ENCODE data around the gene GGA3. TPM values are rescaled to one million over a fixed set of nuclear protein-coding genes. Genes with fewer than 3 reads are reported as not detected.
A peak's percentile ranks its signal among the peaks of the same experiment; 100 is the strongest.

The GGA3 gene
- total and polyA plus RNA-seq, 10 of the 15 experiments (the other 5 are each of a cell fraction or from before 2014, with no cell fraction given): 7.0 to 57.5 (median 34.0) TPM

DNA sequence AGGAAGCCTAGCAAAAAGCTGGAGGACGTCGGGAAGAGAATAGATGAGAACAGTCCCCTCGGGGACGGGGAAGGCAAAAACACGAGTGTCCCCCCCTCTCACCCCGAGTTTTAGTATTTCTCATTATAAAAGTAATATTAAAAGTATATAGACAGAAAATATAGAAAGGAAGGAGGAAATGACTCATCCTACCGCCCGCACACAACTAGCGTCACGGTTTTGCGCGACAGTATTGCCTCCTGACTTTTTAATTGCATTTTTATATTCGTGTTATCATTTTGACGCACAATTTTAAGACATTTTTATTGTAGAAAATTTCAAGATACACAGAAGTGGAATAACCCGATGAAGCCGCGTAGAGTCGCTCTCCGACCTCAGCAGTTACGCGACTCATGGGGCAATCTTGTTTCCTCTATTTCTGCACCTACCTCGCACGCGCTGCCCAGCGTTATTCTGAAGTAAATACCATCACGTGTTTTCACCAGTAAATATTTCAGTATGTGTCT, 28.5 kb upstream of the GGA3 start (continued):
- TF ChIP-seq E2F8 (IDR thresholded peaks at IDR 0.05; ENCODE audit: low read depth, partially characterized antibody): peak; percentile 61
- TF ChIP-seq POLR2AphosphoS5 (IDR thresholded peaks at IDR 0.05; ENCODE audit: low read length): no peak
- peak; percentile 77 to 83; a peak in 3 of 4 replicates for TF ChIP-seq BHLHE40 (IDR thresholded peaks at IDR 0.05; ENCODE audit: borderline replicate concordance in 1 of 2, low read depth in 2 of 2, low read length in 1 of 2)
- TF ChIP-seq RCOR1 (conservative IDR thresholded peaks at IDR 0.05; ENCODE audit: low read depth, low read length): no peak
- peak; percentile 57 to 76 (median 64); a peak in 5 of 6 replicates for TF ChIP-seq CTCF (IDR thresholded peaks at IDR 0.05 in 2 of 3, conservative IDR thresholded peaks at IDR 0.05 in 1 of 3; ENCODE audit: control insufficient read depth in 2 of 3, extremely low read depth in 1 of 3, insufficient read depth in 1 of 3, low read depth in 3 of 3, low read length in 3 of 3)
- TF ChIP-seq MXI1 (IDR thresholded peaks at IDR 0.05; ENCODE audit: low read depth, low read length): 0 out of 2 replicates have a peak, but pooled peaks have one; percentile 66
- TF ChIP-seq, protein P1, sequence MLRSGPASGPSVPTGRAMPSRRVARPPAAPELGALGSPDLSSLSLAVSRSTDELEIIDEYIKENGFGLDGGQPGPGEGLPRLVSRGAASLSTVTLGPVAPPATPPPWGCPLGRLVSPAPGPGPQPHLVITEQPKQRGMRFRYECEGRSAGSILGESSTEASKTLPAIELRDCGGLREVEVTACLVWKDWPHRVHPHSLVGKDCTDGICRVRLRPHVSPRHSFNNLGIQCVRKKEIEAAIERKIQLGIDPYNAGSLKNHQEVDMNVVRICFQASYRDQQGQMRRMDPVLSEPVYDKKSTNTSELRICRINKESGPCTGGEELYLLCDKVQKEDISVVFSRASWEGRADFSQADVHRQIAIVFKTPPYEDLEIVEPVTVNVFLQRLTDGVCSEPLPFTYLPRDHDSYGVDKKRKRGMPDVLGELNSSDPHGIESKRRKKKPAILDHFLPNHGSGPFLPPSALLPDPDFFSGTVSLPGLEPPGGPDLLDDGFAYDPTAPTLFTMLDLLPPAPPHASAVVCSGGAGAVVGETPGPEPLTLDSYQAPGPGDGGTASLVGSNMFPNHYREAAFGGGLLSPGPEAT (IDR thresholded peaks at IDR 0.05; ENCODE audit: low read depth): peak; percentile 47; the same call in 1 of the 2 replicates
- peak; percentile 19; the same call in 1 of the 2 replicates for TF ChIP-seq RUNX3 (IDR thresholded peaks at IDR 0.05; ENCODE audit: low read length)
- peak; percentile 24; the same call in 1 of the 2 replicates for TF ChIP-seq NR2F1 (conservative IDR thresholded peaks at IDR 0.05)
- TF ChIP-seq, protein P2, sequence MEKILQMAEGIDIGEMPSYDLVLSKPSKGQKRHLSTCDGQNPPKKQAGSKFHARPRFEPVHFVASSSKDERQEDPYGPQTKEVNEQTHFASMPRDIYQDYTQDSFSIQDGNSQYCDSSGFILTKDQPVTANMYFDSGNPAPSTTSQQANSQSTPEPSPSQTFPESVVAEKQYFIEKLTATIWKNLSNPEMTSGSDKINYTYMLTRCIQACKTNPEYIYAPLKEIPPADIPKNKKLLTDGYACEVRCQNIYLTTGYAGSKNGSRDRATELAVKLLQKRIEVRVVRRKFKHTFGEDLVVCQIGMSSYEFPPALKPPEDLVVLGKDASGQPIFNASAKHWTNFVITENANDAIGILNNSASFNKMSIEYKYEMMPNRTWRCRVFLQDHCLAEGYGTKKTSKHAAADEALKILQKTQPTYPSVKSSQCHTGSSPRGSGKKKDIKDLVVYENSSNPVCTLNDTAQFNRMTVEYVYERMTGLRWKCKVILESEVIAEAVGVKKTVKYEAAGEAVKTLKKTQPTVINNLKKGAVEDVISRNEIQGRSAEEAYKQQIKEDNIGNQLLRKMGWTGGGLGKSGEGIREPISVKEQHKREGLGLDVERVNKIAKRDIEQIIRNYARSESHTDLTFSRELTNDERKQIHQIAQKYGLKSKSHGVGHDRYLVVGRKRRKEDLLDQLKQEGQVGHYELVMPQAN (conservative IDR thresholded peaks at IDR 0.05): 0 out of 2 replicates have a peak, but pooled peaks have one; percentile 4
- TF ChIP-seq IKZF2 (IDR thresholded peaks at IDR 0.05): peak in 1 of 2 experiments; percentile 9; a peak in 2 of 4 replicates
- peak; percentile 57 for TF ChIP-seq RELA (IDR thresholded peaks at IDR 0.05; ENCODE audit: borderline replicate concordance, partially characterized antibody)
- TF ChIP-seq, protein P3, sequence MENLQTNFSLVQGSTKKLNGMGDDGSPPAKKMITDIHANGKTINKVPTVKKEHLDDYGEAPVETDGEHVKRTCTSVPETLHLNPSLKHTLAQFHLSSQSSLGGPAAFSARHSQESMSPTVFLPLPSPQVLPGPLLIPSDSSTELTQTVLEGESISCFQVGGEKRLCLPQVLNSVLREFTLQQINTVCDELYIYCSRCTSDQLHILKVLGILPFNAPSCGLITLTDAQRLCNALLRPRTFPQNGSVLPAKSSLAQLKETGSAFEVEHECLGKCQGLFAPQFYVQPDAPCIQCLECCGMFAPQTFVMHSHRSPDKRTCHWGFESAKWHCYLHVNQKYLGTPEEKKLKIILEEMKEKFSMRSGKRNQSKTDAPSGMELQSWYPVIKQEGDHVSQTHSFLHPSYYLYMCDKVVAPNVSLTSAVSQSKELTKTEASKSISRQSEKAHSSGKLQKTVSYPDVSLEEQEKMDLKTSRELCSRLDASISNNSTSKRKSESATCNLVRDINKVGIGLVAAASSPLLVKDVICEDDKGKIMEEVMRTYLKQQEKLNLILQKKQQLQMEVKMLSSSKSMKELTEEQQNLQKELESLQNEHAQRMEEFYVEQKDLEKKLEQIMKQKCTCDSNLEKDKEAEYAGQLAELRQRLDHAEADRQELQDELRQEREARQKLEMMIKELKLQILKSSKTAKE (IDR thresholded peaks at IDR 0.05; ENCODE audit: low read depth, poor library complexity, severe bottlenecking): peak; percentile 36

Measured in GM12878 (cell line).